Mesenchymal stem cell (in vitro differentiated cells and primary cell): Measurements from ENCODE around the gene FRY.

Source experiments
- DNase-seq: peaks from one replicate; pipeline ENCODE4 v3.0.0-alpha.2; 2013
- H2AFZ ChIP-seq: one replicate; pipeline ENCODE4 v1.6.1; 2013; ENCODE audit warnings: low read depth, mild to moderate bottlenecking, control low read depth, inconsistent platforms, low read length, moderate library complexity
- H2AK5ac ChIP-seq: 2 replicates; pipeline ENCODE4 v1.6.1; 2013; ENCODE audit warnings: low read length, moderate library complexity, mild to moderate bottlenecking, inconsistent platforms; ENCODE audit not compliant: severe bottlenecking
- H2BK120ac ChIP-seq: one replicate; pipeline ENCODE4 v1.6.1; 2013; ENCODE audit warnings: low read depth, mild to moderate bottlenecking, inconsistent platforms, low read length, moderate library complexity
- H2BK12ac ChIP-seq, 2 experiments: one replicate each; pipeline ENCODE4 v1.6.1; 2013; ENCODE audit warnings: inconsistent platforms in 2 of 2, low read length in 2 of 2, mild to moderate bottlenecking in 2 of 2, moderate library complexity in 2 of 2, control low read depth in 1 of 2
- H2BK15ac ChIP-seq: one replicate; pipeline ENCODE4 v1.6.1; 2013; ENCODE audit warnings: mild to moderate bottlenecking, low read depth, inconsistent platforms; ENCODE audit not compliant: poor library complexity, severe bottlenecking
- H2BK5ac ChIP-seq: 2 replicates; pipeline ENCODE4 v1.6.1; 2013; ENCODE audit warnings: low read depth, mild to moderate bottlenecking, low read length, control low read depth, inconsistent platforms; ENCODE audit not compliant: poor library complexity, severe bottlenecking
- H3K14ac ChIP-seq, 2 experiments: one replicate each; pipeline ENCODE4 v1.6.1; 2013; ENCODE audit warnings: inconsistent platforms in 2 of 2, low read length in 2 of 2, control low read depth in 1 of 2, mild to moderate bottlenecking in 1 of 2, moderate library complexity in 1 of 2
- H3K18ac ChIP-seq, 2 experiments: one replicate each; pipeline ENCODE4 v1.6.1; 2013; ENCODE audit warnings: inconsistent platforms in 2 of 2, low read length in 2 of 2, control low read depth in 1 of 2, low read depth in 1 of 2, mild to moderate bottlenecking in 1 of 2
- H3K23ac ChIP-seq, 2 experiments: one replicate each; pipeline ENCODE4 v1.6.1; 2013; ENCODE audit warnings: inconsistent platforms in 2 of 2, low read length in 2 of 2, mild to moderate bottlenecking in 2 of 2, moderate library complexity in 2 of 2, control low read depth in 1 of 2
- H3K27ac ChIP-seq: 2 replicates; pipeline ENCODE4 v1.5.1; 2013; ENCODE audit warnings: mild to moderate bottlenecking, moderate library complexity, low read length, control low read depth, inconsistent platforms; ENCODE audit not compliant: poor library complexity, severe bottlenecking
- H3K27me3 ChIP-seq, 2 experiments: 2 replicates each; pipeline versions ENCODE4 v1.6.1 to v1.7.0; 2013; ENCODE audit warnings: low read length in 2 of 2, mild to moderate bottlenecking in 2 of 2, moderate library complexity in 2 of 2, control low read depth in 1 of 2, inconsistent platforms in 1 of 2; ENCODE audit not compliant: control insufficient read depth in 1 of 2, insufficient read depth in 1 of 2
- H3K36me3 ChIP-seq, 2 experiments: 2 replicates each; pipeline versions ENCODE4 v1.6.1 to v1.7.0; 2013; ENCODE audit warnings: low read length in 2 of 2, control low read depth in 1 of 2, inconsistent platforms in 1 of 2, low read depth in 1 of 2, mild to moderate bottlenecking in 1 of 2; ENCODE audit not compliant: insufficient read depth in 2 of 2, control insufficient read depth in 1 of 2
- H3K4ac ChIP-seq, 2 experiments: one replicate each; pipeline ENCODE4 v1.6.1; 2013; ENCODE audit warnings: inconsistent platforms in 2 of 2, low read length in 2 of 2, mild to moderate bottlenecking in 2 of 2, moderate library complexity in 2 of 2, control low read depth in 1 of 2, low read depth in 1 of 2
- H3K4me1 ChIP-seq: 2 replicates; pipeline ENCODE4 v1.6.1; 2013; ENCODE audit warnings: low read depth, low read length, control low read depth; ENCODE audit not compliant: control insufficient read depth, insufficient read depth
- H3K4me2 ChIP-seq: 2 replicates; pipeline ENCODE4 v1.6.1; 2013; ENCODE audit warnings: low read length, mild to moderate bottlenecking, inconsistent platforms; ENCODE audit not compliant: poor library complexity, severe bottlenecking
- H3K4me3 ChIP-seq, 2 experiments: 2 replicates each; pipeline versions ENCODE4 v1.5.1 to v1.7.0; 2013; ENCODE audit warnings: low read length in 2 of 2, mild to moderate bottlenecking in 2 of 2, control low read depth in 1 of 2, low read depth in 1 of 2; ENCODE audit not compliant: insufficient read depth in 1 of 2
- H3K79me1 ChIP-seq: replicated peaks from 2 replicates; pipeline ENCODE4 v1.6.1; 2013; ENCODE audit warnings: mild to moderate bottlenecking, control low read depth, low read length, inconsistent platforms; ENCODE audit not compliant: poor library complexity, severe bottlenecking
- H3K9ac ChIP-seq: 2 replicates; pipeline ENCODE4 v1.7.0; 2013; ENCODE audit warnings: mild to moderate bottlenecking, low read length, moderate library complexity
- H3K9me3 ChIP-seq: 2 replicates; pipeline ENCODE4 v1.7.0; 2013; ENCODE audit warnings: mild to moderate bottlenecking, low read length; ENCODE audit not compliant: control insufficient read depth
- H4K8ac ChIP-seq: one replicate; pipeline ENCODE4 v1.6.1; 2013; ENCODE audit warnings: inconsistent platforms, mild to moderate bottlenecking, low read length, moderate library complexity
- H4K91ac ChIP-seq: one replicate; pipeline ENCODE4 v1.6.1; 2013; ENCODE audit warnings: mild to moderate bottlenecking, low read length, inconsistent platforms
- WGBS: methylation state at CpG from one replicate; pipeline ENCODE4 v1.1.7; 2013; ENCODE audit warnings: mixed read lengths; 5-methylcytosine and 5-hydroxymethylcytosine counted together

Gene FRY

GRCh38 chr13:32147976-32148375, 116.4 kb downstream of the FRY start:
- Histone ChIP-seq H3K9me3 (no peaks in the 10 kb centered on the region), H3K27me3 (no peaks in the 10 kb centered on the region), H2BK12ac (no peak overlapping the region), H3K4me1 (no peaks in the 10 kb centered on the region), H2BK120ac (no peak overlapping the region), H4K91ac (no peak overlapping the region), H2AK5ac (no peak overlapping the region), H3K23ac (no peak overlapping the region), H3K4me3 (no peak overlapping the region), H3K9ac (no peak overlapping the region), H3K36me3 (no peaks in the 10 kb centered on the region), H2BK15ac (no peak overlapping the region), H3K18ac (no peak overlapping the region), H3K79me1 (no peaks in the 10 kb centered on the region), H3K27ac (no peak overlapping the region), H3K4ac (no peak overlapping the region), H3K14ac (no peak overlapping the region), H2BK5ac (no peak overlapping the region), H3K4me2 (no peak overlapping the region), H2AFZ (no peak overlapping the region), H4K8ac (no peak overlapping the region)
- DNase-seq: peak; percentile 74
- no CpG with 5 or more reads among the region's 4 CpGs for WGBS

- Histone ChIP-seq H3K9ac (peak overlapping the region; percentile 52), H3K23ac (no peak overlapping the region), H3K4me3 (no peak overlapping the region), H2BK5ac (no peak overlapping the region), H3K18ac (no peak overlapping the region), H4K91ac (no peak overlapping the region), H3K4ac (no peak overlapping the region), H2AFZ (no peak overlapping the region), H3K9me3 (no peaks in the 10 kb centered on the region), H3K4me1 (no peaks in the 10 kb centered on the region), H2BK15ac (no peak overlapping the region), H3K79me1 (no peaks in the 10 kb centered on the region), H2BK12ac (no peak overlapping the region), H2BK120ac (no peak overlapping the region), H3K36me3 (no peaks in the 10 kb centered on the region), H4K8ac (no peak overlapping the region), H3K14ac (no peak overlapping the region), H2AK5ac (no peak overlapping the region), H3K27ac (no peak overlapping the region), H3K27me3 (no peaks in the 10 kb centered on the region), H3K4me2 (no peak overlapping the region)
- no peak for DNase-seq
- WGBS: no CpG with 5 or more reads among the region's 1 CpG
Observed at GRCh38 chr13:32150239-32150638, 118.7 kb downstream of the FRY start.

- Histone ChIP-seq H4K91ac (no peak overlapping the region), H2BK15ac (no peak overlapping the region), H3K27me3 (no peaks in the 10 kb centered on the region), H3K36me3 (no peaks in the 10 kb centered on the region), H2BK5ac (no peak overlapping the region), H3K23ac (no peak overlapping the region), H2AK5ac (no peak overlapping the region), H2AFZ (no peak overlapping the region), H3K4me1 (no peaks in the 10 kb centered on the region), H2BK120ac (no peak overlapping the region), H3K14ac (no peak overlapping the region), H3K27ac (no peak overlapping the region), H3K9ac (peak overlapping the region; percentile 52), H3K9me3 (no peaks in the 10 kb centered on the region), H3K4me3 (no peak overlapping the region), H3K79me1 (no peaks in the 10 kb centered on the region), H3K18ac (no peak overlapping the region), H3K4me2 (no peak overlapping the region), H2BK12ac (no peak overlapping the region), H4K8ac (no peak overlapping the region), H3K4ac (no peak overlapping the region)
- WGBS: 0% methylated on average over 1 of the region's 1 CpG
- DNase-seq: no peak
Observed at GRCh38 chr13:32150794-32151193, 119.2 kb downstream of the FRY start.

GRCh38 chr13:32151240-32151639, 119.7 kb downstream of the FRY start:
- Histone ChIP-seq H3K36me3 (no peaks in the 10 kb centered on the region), H3K4ac (no peak overlapping the region), H4K91ac (no peak overlapping the region), H2BK120ac (no peak overlapping the region), H2BK15ac (no peak overlapping the region), H3K4me2 (no peak overlapping the region), H3K4me1 (no peaks in the 10 kb centered on the region), H3K27me3 (no peaks in the 10 kb centered on the region), H3K9ac (peak overlapping the region; percentile 2), H3K9me3 (no peaks in the 10 kb centered on the region), H3K27ac (no peak overlapping the region), H4K8ac (no peak overlapping the region), H3K4me3 (no peak overlapping the region), H3K14ac (no peak overlapping the region), H2BK12ac (no peak overlapping the region), H2BK5ac (no peak overlapping the region), H3K79me1 (no peaks in the 10 kb centered on the region), H3K23ac (no peak overlapping the region), H3K18ac (no peak overlapping the region), H2AFZ (no peak overlapping the region), H2AK5ac (no peak overlapping the region)
- no CpG with 5 or more reads among the region's 5 CpGs for WGBS
- DNase-seq: no peak
